WTC11 (cell line): ENCODE measurements around the gene MATR3. TPM values are rescaled to one million over a fixed set of nuclear protein-coding genes. Genes with fewer than 3 reads are reported as not detected.

Experiments used
- ATAC-seq: fragments of 200-7000 bp; cut with Tn5 transposase; 2 replicates; pipeline ENCODE4 v1.10.0; 2021; ENCODE audit warnings: mild to moderate bottlenecking, moderate library complexity
- CTCF ChIA-PET: fragments of 300-600 bp; sonication (Branson Sonifier 250); formaldehyde crosslinking; loops from one replicate; lab custom pipeline; 2021; ENCODE audit warnings: antibody characterized with exemption; lab: Charles Lee
- POLR2A ChIA-PET: fragments of 350-600 bp; sonication (Branson Sonifier 250); formaldehyde crosslinking; loops from one replicate; lab custom pipeline; 2021; ENCODE audit warnings: antibody characterized with exemption; lab: Charles Lee
- DNase-seq: peaks from one replicate; pipeline ENCODE4 v3.0.0; 2021; ENCODE audit warnings: low spot score
- H3K27ac Mint-ChIP-seq: 2 replicates; pipeline ENCODE4 v1.8.0; 2021; ENCODE audit warnings: mixed read lengths
- H3K27me3 Mint-ChIP-seq: 2 replicates; pipeline ENCODE4 v1.8.0; 2021; ENCODE audit warnings: low read depth, mild to moderate bottlenecking, moderate library complexity, mixed read lengths
- H3K36me3 Mint-ChIP-seq: 2 replicates; pipeline ENCODE4 v1.8.0; 2021; ENCODE audit warnings: mixed read lengths
- H3K4me1 Mint-ChIP-seq: 2 replicates; pipeline ENCODE4 v1.8.0; 2022; ENCODE audit warnings: mixed read lengths
- H3K4me3 Mint-ChIP-seq: 2 replicates; pipeline ENCODE4 v1.8.0; 2021; ENCODE audit warnings: mild to moderate bottlenecking, moderate library complexity, mixed read lengths
- H3K9me3 Mint-ChIP-seq: 2 replicates; pipeline ENCODE4 v1.8.0; 2021; ENCODE audit warnings: mixed read lengths
- ATF1 ChIP-seq: sonication (generic); formaldehyde crosslinking; IDR thresholded peaks from 2 replicates; pipeline ENCODE4 v1.8.1; 2023; ENCODE audit warnings: mild to moderate bottlenecking, moderate library complexity, missing genetic modification reagents
- CREB1 ChIP-seq: sonication (generic); formaldehyde crosslinking; IDR thresholded peaks from 2 replicates; pipeline ENCODE4 v1.8.0; 2023; ENCODE audit warnings: mild to moderate bottlenecking, missing genetic modification reagents
- ETV6 ChIP-seq: sonication (generic); formaldehyde crosslinking; IDR thresholded peaks from 2 replicates; pipeline ENCODE4 v1.8.1; 2022; ENCODE audit warnings: mild to moderate bottlenecking, missing genetic modification reagents
- FOXP1 ChIP-seq: sonication (generic); formaldehyde crosslinking; IDR thresholded peaks from 2 replicates; pipeline ENCODE4 v1.8.0; 2022; ENCODE audit warnings: missing genetic modification reagents, mild to moderate bottlenecking, moderate library complexity, borderline replicate concordance
- IRF2 ChIP-seq: sonication (generic); formaldehyde crosslinking; IDR thresholded peaks from 2 replicates; pipeline ENCODE4 v1.8.0; 2022; ENCODE audit warnings: low read depth, missing genetic modification reagents, borderline replicate concordance
- MYBL2 ChIP-seq: sonication (generic); formaldehyde crosslinking; IDR thresholded peaks from 2 replicates; pipeline ENCODE4 v1.8.1; 2023; ENCODE audit warnings: mild to moderate bottlenecking, moderate library complexity, missing genetic modification reagents
- NFATC4 ChIP-seq: fragments of 250-450 bp; sonication (Bioruptor Pico); IDR thresholded peaks from 2 replicates; pipeline ENCODE4 v1.9.0; 2021; ENCODE audit warnings: mild to moderate bottlenecking
- OVOL2 ChIP-seq: fragments of 250-450 bp; sonication (Bioruptor Pico); IDR thresholded peaks from 2 replicates; pipeline ENCODE4 v1.9.0; 2021; ENCODE audit warnings: mild to moderate bottlenecking, borderline replicate concordance
- TEAD1 ChIP-seq: sonication (generic); formaldehyde crosslinking; IDR thresholded peaks from 2 replicates; pipeline ENCODE4 v1.8.0; 2022; ENCODE audit warnings: mild to moderate bottlenecking, missing genetic modification reagents
- ZNF232 ChIP-seq: sonication (generic); formaldehyde crosslinking; IDR thresholded peaks from 2 replicates; pipeline ENCODE4 v1.8.0; 2022; ENCODE audit warnings: mild to moderate bottlenecking, missing genetic modification reagents
- total RNA-seq: library from RNA; stranded (reverse); gene quantifications from 3 replicates; pipeline ENCODE4 v1.2.3, GENCODE V29; 2021
- TF ChIP-seq, protein P1 (sequence below): sonication (generic); formaldehyde crosslinking; IDR thresholded peaks from 2 replicates; pipeline ENCODE4 v1.8.0; 2022; ENCODE audit warnings: mild to moderate bottlenecking, missing genetic modification reagents
- TF ChIP-seq, protein P2 (sequence below): sonication (generic); formaldehyde crosslinking; IDR thresholded peaks from 2 replicates; pipeline ENCODE4 v1.8.1; 2023; ENCODE audit warnings: mild to moderate bottlenecking, missing genetic modification reagents, moderate library complexity
- TF ChIP-seq, protein P3 (sequence below): sonication (generic); formaldehyde crosslinking; IDR thresholded peaks from 2 replicates; pipeline ENCODE4 v1.8.1; 2023; ENCODE audit warnings: mild to moderate bottlenecking, missing genetic modification reagents, borderline replicate concordance
- TF ChIP-seq, protein P4 (sequence below): sonication (generic); formaldehyde crosslinking; IDR thresholded peaks from 2 replicates; pipeline ENCODE4 v1.8.1; 2022; ENCODE audit warnings: missing genetic modification reagents, borderline replicate concordance
- TF ChIP-seq, protein P5 (sequence below): fragments of 250-450 bp; sonication (Bioruptor Pico); IDR thresholded peaks from 2 replicates; pipeline ENCODE4 v1.9.0; 2021; ENCODE audit warnings: moderate library complexity, mild to moderate bottlenecking, inconsistent platforms, borderline replicate concordance

Gene MATR3
- total RNA-seq, 1 experiment from 2014 or later: 290 TPM

DNA sequence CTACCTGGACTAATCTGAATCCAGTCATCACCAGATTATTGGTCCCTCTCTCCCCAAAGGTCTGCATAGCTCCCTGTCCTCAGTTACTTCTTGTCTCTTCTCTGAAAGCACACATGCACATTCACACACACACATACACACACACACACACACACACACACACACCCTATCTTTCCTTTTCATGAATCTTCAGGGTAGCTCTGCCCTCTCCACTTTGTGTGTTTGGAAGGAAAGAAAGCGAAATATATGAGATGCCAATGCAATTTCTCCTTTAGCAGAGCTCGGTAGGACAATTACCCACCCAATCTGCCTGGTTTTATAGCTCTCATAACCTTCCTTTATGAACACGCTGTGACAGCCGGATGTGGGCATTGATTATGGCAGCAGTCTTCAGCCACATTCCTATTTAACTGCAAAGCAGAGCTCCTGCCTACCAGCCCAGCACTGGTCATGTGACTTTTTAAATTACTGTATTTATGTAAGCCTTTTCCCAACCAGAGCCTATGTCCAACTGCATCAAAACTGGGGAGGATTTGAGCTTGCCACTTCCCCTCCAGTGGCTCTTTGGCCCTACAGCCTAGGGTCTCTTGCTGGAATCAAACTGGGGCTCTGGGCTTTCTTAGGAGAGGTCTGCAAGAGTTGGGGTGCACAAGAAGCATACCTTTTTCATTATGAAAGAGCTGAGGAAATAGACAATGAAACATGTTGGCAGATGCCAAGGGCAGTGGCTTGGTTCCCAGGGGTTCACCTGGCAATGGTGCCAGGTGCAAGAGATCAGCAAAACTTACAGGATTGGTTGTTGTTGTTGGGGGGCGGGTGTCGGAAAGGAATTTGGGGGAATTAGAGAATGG lies 20.8 kb upstream of the MATR3 start:
- ATAC-seq (no peak), DNase-seq (no peak)
- Mint-ChIP-seq H3K9me3 (no peaks in the 10 kb centered on the region), H3K4me1 (peaks cover 47% of the 10 kb centered on the region), H3K27me3 (no peaks in the 10 kb centered on the region), H3K27ac (peak overlapping the region; percentile 64; the same call in 1 of the 2 replicates), H3K4me3 (peak overlapping the region; percentile 96), H3K36me3 (peaks cover 32% of the 10 kb centered on the region)
- TF ChIP-seq, protein P1, sequence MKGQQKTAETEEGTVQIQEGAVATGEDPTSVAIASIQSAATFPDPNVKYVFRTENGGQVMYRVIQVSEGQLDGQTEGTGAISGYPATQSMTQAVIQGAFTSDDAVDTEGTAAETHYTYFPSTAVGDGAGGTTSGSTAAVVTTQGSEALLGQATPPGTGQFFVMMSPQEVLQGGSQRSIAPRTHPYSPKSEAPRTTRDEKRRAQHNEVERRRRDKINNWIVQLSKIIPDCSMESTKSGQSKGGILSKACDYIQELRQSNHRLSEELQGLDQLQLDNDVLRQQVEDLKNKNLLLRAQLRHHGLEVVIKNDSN (CRISPR knock-in tag): peak; percentile 68; the same call in 1 of the 2 replicates
- TF ChIP-seq, protein P2, sequence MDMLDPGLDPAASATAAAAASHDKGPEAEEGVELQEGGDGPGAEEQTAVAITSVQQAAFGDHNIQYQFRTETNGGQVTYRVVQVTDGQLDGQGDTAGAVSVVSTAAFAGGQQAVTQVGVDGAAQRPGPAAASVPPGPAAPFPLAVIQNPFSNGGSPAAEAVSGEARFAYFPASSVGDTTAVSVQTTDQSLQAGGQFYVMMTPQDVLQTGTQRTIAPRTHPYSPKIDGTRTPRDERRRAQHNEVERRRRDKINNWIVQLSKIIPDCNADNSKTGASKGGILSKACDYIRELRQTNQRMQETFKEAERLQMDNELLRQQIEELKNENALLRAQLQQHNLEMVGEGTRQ (CRISPR knock-in tag): peak; percentile 71
- TF ChIP-seq, protein P3, sequence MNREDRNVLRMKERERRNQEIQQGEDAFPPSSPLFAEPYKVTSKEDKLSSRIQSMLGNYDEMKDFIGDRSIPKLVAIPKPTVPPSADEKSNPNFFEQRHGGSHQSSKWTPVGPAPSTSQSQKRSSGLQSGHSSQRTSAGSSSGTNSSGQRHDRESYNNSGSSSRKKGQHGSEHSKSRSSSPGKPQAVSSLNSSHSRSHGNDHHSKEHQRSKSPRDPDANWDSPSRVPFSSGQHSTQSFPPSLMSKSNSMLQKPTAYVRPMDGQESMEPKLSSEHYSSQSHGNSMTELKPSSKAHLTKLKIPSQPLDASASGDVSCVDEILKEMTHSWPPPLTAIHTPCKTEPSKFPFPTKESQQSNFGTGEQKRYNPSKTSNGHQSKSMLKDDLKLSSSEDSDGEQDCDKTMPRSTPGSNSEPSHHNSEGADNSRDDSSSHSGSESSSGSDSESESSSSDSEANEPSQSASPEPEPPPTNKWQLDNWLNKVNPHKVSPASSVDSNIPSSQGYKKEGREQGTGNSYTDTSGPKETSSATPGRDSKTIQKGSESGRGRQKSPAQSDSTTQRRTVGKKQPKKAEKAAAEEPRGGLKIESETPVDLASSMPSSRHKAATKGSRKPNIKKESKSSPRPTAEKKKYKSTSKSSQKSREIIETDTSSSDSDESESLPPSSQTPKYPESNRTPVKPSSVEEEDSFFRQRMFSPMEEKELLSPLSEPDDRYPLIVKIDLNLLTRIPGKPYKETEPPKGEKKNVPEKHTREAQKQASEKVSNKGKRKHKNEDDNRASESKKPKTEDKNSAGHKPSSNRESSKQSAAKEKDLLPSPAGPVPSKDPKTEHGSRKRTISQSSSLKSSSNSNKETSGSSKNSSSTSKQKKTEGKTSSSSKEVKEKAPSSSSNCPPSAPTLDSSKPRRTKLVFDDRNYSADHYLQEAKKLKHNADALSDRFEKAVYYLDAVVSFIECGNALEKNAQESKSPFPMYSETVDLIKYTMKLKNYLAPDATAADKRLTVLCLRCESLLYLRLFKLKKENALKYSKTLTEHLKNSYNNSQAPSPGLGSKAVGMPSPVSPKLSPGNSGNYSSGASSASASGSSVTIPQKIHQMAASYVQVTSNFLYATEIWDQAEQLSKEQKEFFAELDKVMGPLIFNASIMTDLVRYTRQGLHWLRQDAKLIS (CRISPR knock-in tag): no peak
- CTCF ChIA-PET: interaction anchor here (1.1 to 1.4 kb wide), 2 partner anchors 11 to 75 kb away, joined by 3 to 7 read pairs; partner anchors contain the start of gene SIL1
- POLR2A ChIA-PET: interaction anchor here (0.6 to 2.6 kb wide), 4 partner anchors 11 to 131 kb away, joined by 3 to 13 read pairs (median 6); partner anchors contain the start of genes MATR3 and SPATA24

DNA sequence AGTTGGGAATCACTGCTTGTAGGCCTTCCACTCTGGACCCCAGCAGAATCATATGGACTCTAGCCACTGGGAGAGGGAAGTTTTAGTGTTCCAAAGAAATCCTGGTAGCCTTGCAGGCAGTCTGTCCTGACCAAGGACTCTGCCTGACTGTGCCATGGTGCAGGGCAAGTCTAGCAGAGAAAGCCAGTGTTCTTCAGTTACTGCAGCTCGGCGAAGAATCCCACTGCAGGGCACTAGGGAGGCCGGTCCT lies 20.3 kb upstream of the MATR3 start:
- ATAC-seq (peak; percentile 57), DNase-seq (no peak)
- CTCF ChIA-PET: interaction anchor here (1.1 to 1.4 kb wide), 2 partner anchors 11 to 75 kb away, joined by 3 to 7 read pairs; partner anchors contain the start of gene SIL1
- Mint-ChIP-seq H3K4me1 (peaks cover 47% of the 10 kb centered on the region), H3K9me3 (no peaks in the 10 kb centered on the region), H3K36me3 (peaks cover 37% of the 10 kb centered on the region), H3K4me3 (peak overlapping the region; percentile 96), H3K27ac (peak overlapping the region; percentile 64), H3K27me3 (no peaks in the 10 kb centered on the region)
- TF ChIP-seq TEAD1: no peak
- no peak for TF ChIP-seq ATF1
- TF ChIP-seq, protein P4, sequence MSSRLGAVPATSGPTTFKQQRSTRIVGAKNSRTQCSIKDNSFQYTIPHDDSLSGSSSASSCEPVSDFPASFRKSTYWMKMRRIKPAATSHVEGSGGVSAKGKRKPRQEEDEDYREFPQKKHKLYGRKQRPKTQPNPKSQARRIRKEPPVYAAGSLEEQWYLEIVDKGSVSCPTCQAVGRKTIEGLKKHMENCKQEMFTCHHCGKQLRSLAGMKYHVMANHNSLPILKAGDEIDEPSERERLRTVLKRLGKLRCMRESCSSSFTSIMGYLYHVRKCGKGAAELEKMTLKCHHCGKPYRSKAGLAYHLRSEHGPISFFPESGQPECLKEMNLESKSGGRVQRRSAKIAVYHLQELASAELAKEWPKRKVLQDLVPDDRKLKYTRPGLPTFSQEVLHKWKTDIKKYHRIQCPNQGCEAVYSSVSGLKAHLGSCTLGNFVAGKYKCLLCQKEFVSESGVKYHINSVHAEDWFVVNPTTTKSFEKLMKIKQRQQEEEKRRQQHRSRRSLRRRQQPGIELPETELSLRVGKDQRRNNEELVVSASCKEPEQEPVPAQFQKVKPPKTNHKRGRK: no peak
- TF ChIP-seq, protein P5, sequence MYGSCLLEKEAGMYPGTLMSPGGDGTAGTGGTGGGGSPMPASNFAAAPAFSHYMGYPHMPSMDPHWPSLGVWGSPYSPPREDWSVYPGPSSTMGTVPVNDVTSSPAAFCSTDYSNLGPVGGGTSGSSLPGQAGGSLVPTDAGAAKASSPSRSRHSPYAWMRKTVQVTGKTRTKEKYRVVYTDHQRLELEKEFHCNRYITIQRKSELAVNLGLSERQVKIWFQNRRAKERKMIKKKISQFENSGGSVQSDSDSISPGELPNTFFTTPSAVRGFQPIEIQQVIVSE (CRISPR knock-in tag): no peak
- TF ChIP-seq NFATC4: no peak
- POLR2A ChIA-PET: interaction anchor here (0.6 to 2.6 kb wide), 6 partner anchors 12 to 131 kb away, joined by 3 to 13 read pairs (median 4); partner anchors contain the start of genes MATR3, SIL1 and SPATA24

DNA sequence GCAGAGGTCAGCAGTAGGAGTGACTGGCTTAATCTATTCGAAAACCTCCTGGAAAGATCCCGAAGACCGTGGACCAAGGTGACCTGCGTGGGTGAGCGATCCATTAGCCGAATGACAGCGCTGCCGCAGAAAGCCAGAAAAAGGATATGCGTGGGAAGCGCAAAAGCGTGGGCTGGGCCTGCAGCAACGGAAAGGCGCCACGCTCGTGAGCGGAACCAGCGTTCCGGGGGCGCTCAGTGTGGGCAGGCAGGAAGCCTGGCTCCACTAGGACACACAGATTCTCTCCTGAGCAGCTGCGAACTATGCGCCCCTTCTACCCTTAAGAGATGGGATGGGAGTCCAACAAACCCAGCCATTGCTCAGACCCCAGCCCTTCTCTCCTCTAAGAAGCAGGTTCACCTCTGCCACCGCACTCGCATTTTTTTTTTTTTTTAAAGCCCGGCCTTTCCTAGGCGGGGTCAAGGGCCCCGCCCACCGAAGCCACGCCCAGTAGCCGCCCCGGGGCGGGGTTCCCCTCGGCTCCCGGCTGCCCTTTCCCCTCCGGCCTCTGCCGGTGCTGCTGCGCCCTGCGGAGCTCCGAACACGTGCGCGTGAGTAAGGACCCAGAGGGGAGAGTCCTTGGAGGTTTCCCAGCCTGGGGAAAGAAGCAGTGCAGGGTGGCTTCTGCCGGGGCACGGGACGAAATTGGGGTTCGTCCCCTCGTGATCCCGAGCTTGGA lies 19.8 kb upstream of the MATR3 start:
- ChIA-PET POLR2A (interaction anchor here (0.6 to 2.6 kb wide), 8 partner anchors 12 to 698 kb away, joined by 3 to 13 read pairs (median 4); partner anchors contain the start of genes HSPA9, MATR3, SIL1 and SPATA24), CTCF (interaction anchor here (0.7 to 1.1 kb wide), 3 partner anchors 11 to 76 kb away, joined by 3 to 5 read pairs (median 3); partner anchors contain the start of gene SIL1)
- Mint-ChIP-seq H3K4me3 (peak overlapping the region; percentile 96), H3K36me3 (peaks cover 42% of the 10 kb centered on the region), H3K27ac (peak overlapping the region; percentile 96), H3K27me3 (no peaks in the 10 kb centered on the region), H3K9me3 (no peaks in the 10 kb centered on the region), H3K4me1 (peaks cover 45% of the 10 kb centered on the region)
- DNase-seq (peak; percentile 88), ATAC-seq (peak; percentile 79)
- TF ChIP-seq ZNF232 (peak; percentile 72; the same call in 1 of the 2 replicates), FOXP1 (CRISPR knock-in tag) (peak; percentile 88), OVOL2 (CRISPR knock-in tag) (no peak), MYBL2 (CRISPR knock-in tag) (0 out of 2 replicates have a peak, but pooled peaks have one; percentile 57), ETV6 (peak; percentile 48; the same call in 1 of the 2 replicates), IRF2 (0 out of 2 replicates have a peak, but pooled peaks have one; percentile 22), CREB1 (peak; percentile 37; the same call in 1 of the 2 replicates)
